ENCODE results near the gene SOX13. TPM values are rescaled to one million over a fixed set of nuclear protein-coding genes. Genes with fewer than 3 reads are reported as not detected.
A peak's percentile ranks its signal among the peaks of the same experiment; 100 is the strongest.
"Not testable (repeated sequence)": the region's sequence is repeated elsewhere in the genome, so short reads cannot be mapped to it uniquely, and the experiment has no call there.

Gene SOX13
- total and polyA plus RNA-seq, 3 donors from 2014 or later, result 17.8 to 33.4 (median 29.1) TPM

DNA sequence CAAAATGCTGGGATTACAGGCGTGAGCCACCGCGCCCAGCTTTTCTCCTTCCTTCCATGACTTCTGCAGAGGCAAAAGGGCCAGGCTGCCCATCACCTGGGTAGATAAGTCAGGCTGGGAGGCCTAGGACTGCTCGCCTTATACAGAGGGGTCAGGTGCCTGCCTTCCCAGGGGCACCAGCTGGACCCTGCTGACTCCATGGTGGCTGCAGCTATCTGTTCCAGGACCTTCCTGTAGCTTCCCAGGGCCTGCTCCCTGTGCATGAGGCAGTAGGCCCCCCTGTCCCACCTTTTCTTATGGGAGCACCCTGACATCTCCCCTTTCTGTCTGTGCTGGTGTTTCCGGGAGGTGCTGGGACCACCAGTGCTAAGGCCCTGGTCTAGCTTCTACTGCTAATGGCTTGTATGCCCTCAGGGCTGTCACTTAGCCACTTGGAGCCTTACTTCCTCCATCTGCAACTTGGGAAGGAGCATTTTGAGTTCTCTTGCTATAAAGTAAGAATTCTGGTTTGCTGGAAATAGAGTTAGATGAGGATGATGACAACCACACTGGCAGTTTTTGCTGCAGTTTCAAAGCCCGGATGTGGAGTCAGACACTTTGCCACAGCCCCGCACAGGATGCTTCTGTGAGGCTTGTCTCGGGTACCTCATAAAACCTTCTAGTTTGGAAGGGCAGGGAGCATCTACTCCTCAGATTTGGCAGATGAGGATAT lies 14.4 kb downstream of the SOX13 start:
- H3K4me1 ChIP-seq, result peaks cover 54% of the 10 kb centered on the region
- no peak overlapping the region for H3K4me3 ChIP-seq
- H3K27ac ChIP-seq, result peak overlapping the region; percentile 79 to 91
- H3K36me3 ChIP-seq (ENCODE audit: low read depth, missing control alignments), result no peaks in the 10 kb centered on the region
- no peaks in the 10 kb centered on the region for H3K27me3 ChIP-seq
- TF ChIP-seq POLR2A (IDR thresholded peaks at IDR 0.05), result no peak
- TF ChIP-seq, protein P1, sequence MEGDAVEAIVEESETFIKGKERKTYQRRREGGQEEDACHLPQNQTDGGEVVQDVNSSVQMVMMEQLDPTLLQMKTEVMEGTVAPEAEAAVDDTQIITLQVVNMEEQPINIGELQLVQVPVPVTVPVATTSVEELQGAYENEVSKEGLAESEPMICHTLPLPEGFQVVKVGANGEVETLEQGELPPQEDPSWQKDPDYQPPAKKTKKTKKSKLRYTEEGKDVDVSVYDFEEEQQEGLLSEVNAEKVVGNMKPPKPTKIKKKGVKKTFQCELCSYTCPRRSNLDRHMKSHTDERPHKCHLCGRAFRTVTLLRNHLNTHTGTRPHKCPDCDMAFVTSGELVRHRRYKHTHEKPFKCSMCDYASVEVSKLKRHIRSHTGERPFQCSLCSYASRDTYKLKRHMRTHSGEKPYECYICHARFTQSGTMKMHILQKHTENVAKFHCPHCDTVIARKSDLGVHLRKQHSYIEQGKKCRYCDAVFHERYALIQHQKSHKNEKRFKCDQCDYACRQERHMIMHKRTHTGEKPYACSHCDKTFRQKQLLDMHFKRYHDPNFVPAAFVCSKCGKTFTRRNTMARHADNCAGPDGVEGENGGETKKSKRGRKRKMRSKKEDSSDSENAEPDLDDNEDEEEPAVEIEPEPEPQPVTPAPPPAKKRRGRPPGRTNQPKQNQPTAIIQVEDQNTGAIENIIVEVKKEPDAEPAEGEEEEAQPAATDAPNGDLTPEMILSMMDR (IDR thresholded peaks at IDR 0.05), result no peak
- 76 to 80% methylated on average over 7 to 8 of the region's 8 CpGs for WGBS, 2 donors
- intact Hi-C loops (cut with DNase I; ENCODE audit: low total_unique reads), result no loop called here
- no peak for DNase-seq
- H3K9me3 ChIP-seq, result no peaks in the 10 kb centered on the region

DNA sequence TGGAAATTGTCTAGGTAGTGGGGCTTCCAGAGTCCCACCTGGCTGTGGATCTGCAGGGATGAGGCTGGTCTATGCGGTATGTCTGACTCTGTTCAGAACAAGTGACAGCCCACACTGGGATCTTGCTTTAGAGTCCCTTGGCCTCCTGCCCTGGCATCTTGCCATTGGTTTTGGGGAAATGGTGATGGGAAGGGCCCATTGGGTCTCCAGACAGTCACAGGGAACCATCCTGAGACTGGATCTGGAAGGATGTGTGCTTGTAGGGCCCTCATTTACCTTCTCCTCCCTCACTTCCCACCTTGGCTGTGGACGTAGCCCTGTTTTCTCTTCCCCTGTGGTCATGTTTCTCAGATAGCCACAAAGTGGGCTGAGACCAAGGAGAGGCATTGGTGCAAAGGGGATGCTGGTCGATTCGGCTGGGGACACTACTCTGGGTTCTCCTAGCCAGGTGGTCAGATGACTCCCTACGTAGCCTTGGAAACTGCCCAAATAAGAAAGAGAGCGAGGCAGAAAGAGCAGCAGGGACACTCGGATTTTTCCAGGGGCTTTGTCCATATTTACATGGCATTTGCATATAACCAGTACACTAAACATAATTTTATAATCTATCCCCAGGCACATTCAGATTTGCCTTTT lies 15.1 kb downstream of the SOX13 start:
- Histone ChIP-seq H3K36me3 (ENCODE audit: low read depth, missing control alignments) (no peaks in the 10 kb centered on the region), H3K27me3 (no peaks in the 10 kb centered on the region), H3K27ac (peak overlapping the region; percentile 79 to 91), H3K4me3 (no peak overlapping the region), H3K4me1 (peaks cover 57% of the 10 kb centered on the region), H3K9me3 (no peaks in the 10 kb centered on the region)
- 49 to 65% methylated on average over 7 of the region's 7 CpGs for WGBS, 2 donors
- TF ChIP-seq POLR2A (IDR thresholded peaks at IDR 0.05), result no peak
- TF ChIP-seq, protein P1 (IDR thresholded peaks at IDR 0.05), result no peak
- intact Hi-C loops (cut with DNase I; ENCODE audit: low total_unique reads), result no loop called here
- DNase-seq, result peak; percentile 69

DNA sequence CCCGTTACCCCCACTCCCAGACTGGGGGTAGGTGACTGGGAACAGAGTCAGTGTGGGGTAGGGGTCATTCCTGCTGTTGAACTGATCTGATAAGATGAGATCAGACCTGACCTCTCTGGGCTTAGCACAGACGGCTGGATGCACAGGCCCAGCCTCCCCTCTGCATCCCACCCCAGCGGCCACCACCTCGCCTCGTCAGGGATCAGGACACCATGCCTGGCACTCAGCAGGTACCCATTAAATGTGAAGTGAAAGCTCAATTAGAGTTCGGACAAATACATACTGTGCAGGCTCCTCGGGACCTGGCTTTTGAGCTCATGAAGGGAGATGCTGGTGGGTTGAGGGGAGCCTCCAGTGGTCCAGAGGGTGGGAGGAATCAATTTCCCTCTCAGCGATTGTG lies 15.7 kb downstream of the SOX13 start:
- no peak for TF ChIP-seq POLR2A (IDR thresholded peaks at IDR 0.05)
- TF ChIP-seq, protein P1 (IDR thresholded peaks at IDR 0.05), result no peak
- 40 to 43% methylated on average over 5 to 8 of the region's 8 CpGs for WGBS, 2 donors
- Histone ChIP-seq H3K9me3 (no peaks in the 10 kb centered on the region), H3K4me1 (peaks cover 62% of the 10 kb centered on the region), H3K4me3 (no peak overlapping the region), H3K27ac (peak overlapping the region; percentile 79 to 91), H3K36me3 (ENCODE audit: low read depth, missing control alignments) (no peaks in the 10 kb centered on the region), H3K27me3 (no peaks in the 10 kb centered on the region)
- intact Hi-C loops (cut with DNase I; ENCODE audit: low total_unique reads), result no loop called here
- DNase-seq, result no peak

DNA sequence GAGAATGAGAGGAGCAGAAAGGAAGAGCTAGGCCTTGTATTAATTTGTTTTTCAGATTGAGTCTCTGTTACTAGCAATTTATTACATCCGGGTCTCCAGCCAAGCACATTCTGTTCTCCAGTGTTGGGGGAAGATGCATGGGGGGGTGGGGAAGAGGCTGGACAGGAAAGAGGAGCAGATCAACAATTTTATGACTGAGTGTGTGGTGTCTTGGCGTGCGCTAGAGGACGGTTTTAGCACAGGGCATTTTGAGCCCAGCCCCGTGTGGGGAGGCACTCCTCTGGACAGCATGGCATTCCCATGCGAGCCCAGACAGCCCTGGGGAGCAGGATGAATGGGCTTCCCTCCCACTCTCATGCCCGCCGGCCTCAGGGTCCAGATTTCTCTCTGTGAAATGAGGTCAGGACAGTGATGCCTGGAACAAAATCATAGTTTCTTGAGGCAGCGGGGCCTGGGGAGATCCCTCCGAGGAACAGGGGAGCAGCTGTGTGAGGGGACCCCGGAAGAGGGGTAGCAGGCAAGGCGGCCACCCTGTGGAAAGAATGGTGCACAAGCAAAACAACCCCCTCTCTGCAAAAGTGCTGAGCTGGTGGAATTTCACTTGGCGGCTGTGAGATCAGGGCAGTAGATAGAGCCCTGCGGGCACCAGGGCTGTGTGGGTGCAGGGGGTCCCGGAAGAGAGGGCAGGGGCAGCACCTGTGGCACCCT lies 16.3 kb downstream of the SOX13 start:
- TF ChIP-seq, protein P1 (IDR thresholded peaks at IDR 0.05), result peak in 1 of 3 experiments; percentile 11
- TF ChIP-seq POLR2A (IDR thresholded peaks at IDR 0.05), result no peak
- H3K27ac ChIP-seq, result peak overlapping the region; percentile 79 to 91
- H3K27me3 ChIP-seq, result no peaks in the 10 kb centered on the region
- no peak overlapping the region for H3K4me3 ChIP-seq
- peaks cover 60% of the 10 kb centered on the region for H3K4me1 ChIP-seq
- peak; percentile 81 for DNase-seq
- H3K36me3 ChIP-seq (ENCODE audit: low read depth, missing control alignments), result no peaks in the 10 kb centered on the region
- H3K9me3 ChIP-seq, result no peaks in the 10 kb centered on the region
- intact Hi-C loops (cut with DNase I; ENCODE audit: low total_unique reads), result no loop called here
- 38 to 45% methylated on average over 5 to 15 of the region's 15 CpGs for WGBS, 2 donors

DNA sequence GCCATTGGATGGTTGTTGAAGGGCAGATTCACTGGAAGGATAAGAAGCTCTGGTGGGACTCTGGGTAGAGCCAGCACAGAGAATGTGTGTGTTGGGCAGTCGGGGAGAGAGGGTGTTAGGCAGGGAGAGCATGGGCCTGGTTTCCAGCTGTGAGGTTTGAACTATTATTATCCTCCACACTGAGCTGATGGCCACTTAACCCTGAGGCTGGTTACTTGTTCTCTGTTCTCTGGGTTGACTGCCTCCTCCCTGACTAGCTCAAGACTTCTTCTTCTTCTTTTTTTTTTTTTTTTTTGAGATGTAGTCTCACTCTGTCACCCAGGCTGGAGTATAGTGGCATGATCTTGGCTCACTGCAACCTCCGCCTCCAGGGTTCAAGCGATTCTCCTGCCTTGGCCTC lies 17.2 kb downstream of the SOX13 start:
- peak overlapping the region; percentile 71 to 91 for H3K27ac ChIP-seq
- H3K27me3 ChIP-seq; DNase-seq; H3K4me3 ChIP-seq; H3K9me3 ChIP-seq; H3K36me3 ChIP-seq (ENCODE audit: low read depth, missing control alignments); intact Hi-C loops (cut with DNase I; ENCODE audit: low total_unique reads): not testable (repeated sequence)
- H3K4me1 ChIP-seq, result peaks cover 57% of the 10 kb centered on the region
- WGBS, 2 donors, result 83% methylated on average over 3 of the region's 3 CpGs
